ENCODE data around the gene MON1A.

DNA sequence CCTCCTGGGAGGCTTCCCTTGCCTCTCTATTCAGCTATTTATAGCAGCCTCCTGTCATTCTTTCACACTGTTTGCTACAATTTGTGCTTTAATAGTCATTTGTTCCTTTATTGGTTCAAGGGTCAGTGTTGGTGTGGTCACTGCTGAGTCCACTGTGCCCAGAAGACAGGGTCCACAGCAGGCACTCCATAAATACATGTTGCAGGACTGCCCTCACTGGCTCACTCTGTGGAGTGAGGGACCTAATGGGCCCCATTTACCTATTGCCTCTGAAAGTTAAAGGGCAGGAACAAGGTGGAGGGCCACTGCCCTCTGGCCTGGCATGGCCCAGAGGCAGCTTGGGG lies 42.7 kb downstream of the MON1A start:
- TF ChIP-seq POLR2A (IDR thresholded peaks at IDR 0.05; ENCODE audit: low read length): no peak
- no peak for TF ChIP-seq GATA1 (IDR thresholded peaks at IDR 0.05; ENCODE audit: low read depth, low read length)
